Measurements from ENCODE around the gene CCDC138. TPM values are rescaled to one million over a fixed set of nuclear protein-coding genes. Genes with fewer than 3 reads are reported as not detected.

CCDC138 gene
- total and polyA plus RNA-seq, 2 of the 13 experiments (the other 11 are each of a cell fraction or from before 2014, with no cell fraction given), result 5.6 to 32.5 TPM

DNA sequence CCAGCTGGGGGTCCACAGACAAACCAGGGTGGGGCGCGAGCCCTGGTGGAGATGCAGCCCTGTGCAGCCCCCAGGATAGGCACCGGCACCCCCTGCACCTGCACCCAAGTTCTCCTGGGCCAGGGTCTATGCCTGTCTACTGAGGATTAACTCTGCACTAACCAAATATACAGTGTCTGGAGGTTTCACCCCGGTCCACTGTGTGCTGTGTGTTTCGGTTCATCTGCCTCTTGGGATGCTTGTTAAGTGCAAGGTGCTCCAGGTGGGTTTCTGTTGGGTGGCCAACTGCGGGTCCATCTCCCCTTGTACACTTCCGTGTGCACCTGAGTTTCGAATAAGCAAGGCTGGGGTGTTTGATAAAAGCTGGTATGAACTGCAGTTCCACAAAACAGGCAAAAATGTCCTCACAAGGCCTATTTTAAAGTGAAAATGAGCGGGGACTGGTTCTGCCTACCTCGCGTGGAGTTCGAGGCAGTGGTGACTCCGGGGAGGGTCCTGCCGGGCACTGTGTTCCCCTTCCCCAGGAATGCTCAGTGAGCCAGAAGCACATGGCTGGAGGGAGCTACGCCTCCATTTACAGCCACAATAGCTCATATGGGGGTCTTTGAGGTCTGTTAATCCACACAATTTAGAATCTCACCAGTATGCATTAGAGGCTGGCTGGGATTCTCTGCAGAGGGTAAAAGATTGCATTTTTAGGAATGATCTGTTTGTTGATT is 131.7 kb downstream of the CCDC138 start:
- no TSS peak for BruUV-seq (replicated peaks)
- Histone ChIP-seq H3K27ac (ENCODE audit: extremely low read length, insufficient read depth, low read length) (no peak overlapping the region), H4K20me1 (ENCODE audit: insufficient read depth, low read length) (no peaks in the 10 kb centered on the region), H2AFZ (ENCODE audit: low read length) (no peak overlapping the region), H3K36me3 (replicated peaks in 1 of 2; ENCODE audit: control insufficient read depth in 1 of 2, insufficient read depth in 2 of 2, low read length in 2 of 2) (no peaks in the 10 kb centered on the region), H3K4me1 (ENCODE audit: insufficient read depth, low read length) (peaks cover 25% of the 10 kb centered on the region), H3K27me3 (ENCODE audit: control insufficient read depth in 1 of 2, insufficient read depth in 2 of 2, low read length in 2 of 2) (peaks cover 5 to 51% of the 10 kb centered on the region in 2 experiments; a peak in 4 of 5 replicates), H3K9me3 (ENCODE audit: low read length) (no peaks in the 10 kb centered on the region), H3K79me2 (ENCODE audit: insufficient read depth, low read length) (no peaks in the 10 kb centered on the region), H3K9ac (ENCODE audit: insufficient read depth, low read depth, low read length) (no peak overlapping the region), H3K4me2 (ENCODE audit: low read depth, low read length) (no peak overlapping the region), H3K4me3 (replicated peaks in 1 of 3; ENCODE audit: insufficient read depth in 1 of 3, low read depth in 2 of 3, low read length in 3 of 3) (no peak overlapping the region)
- FAIRE-seq, result no peak
- 66% methylated on average over 15 of the region's 15 CpGs for WGBS (ENCODE audit: low lambda C conversion rate)
- ChIA-PET CTCF (ENCODE audit: low intra/inter-chr PET ratio, low total read pairs) (no interaction called here), POLR2A (no interaction called here)
- intact Hi-C loops (cut with micrococcal nuclease; ENCODE audit: unreplicated experiment), result no loop called here
- no peak for DNase-seq (ENCODE audit: low spot score)
- no peak for ATAC-seq
- in situ Hi-C loops (cut with HindIII; ENCODE audit: extremely low pct_ligation_motif_present, low pct_unique_long_range_greater_than_20kb), result no loop called here
- TF ChIP-seq, protein P1, sequence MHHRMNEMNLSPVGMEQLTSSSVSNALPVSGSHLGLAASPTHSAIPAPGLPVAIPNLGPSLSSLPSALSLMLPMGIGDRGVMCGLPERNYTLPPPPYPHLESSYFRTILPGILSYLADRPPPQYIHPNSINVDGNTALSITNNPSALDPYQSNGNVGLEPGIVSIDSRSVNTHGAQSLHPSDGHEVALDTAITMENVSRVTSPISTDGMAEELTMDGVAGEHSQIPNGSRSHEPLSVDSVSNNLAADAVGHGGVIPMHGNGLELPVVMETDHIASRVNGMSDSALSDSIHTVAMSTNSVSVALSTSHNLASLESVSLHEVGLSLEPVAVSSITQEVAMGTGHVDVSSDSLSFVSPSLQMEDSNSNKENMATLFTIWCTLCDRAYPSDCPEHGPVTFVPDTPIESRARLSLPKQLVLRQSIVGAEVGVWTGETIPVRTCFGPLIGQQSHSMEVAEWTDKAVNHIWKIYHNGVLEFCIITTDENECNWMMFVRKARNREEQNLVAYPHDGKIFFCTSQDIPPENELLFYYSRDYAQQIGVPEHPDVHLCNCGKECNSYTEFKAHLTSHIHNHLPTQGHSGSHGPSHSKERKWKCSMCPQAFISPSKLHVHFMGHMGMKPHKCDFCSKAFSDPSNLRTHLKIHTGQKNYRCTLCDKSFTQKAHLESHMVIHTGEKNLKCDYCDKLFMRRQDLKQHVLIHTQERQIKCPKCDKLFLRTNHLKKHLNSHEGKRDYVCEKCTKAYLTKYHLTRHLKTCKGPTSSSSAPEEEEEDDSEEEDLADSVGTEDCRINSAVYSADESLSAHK (CRISPR knock-in tag; IDR thresholded peaks at IDR 0.05; ENCODE audit: borderline replicate concordance), result no peak
- TF ChIP-seq FIP1L1 (IDR thresholded peaks at IDR 0.05; ENCODE audit: borderline replicate concordance, insufficient read depth, low read depth, low read length) (no peak), CCAR2 (optimal IDR thresholded peaks at IDR 0.05; ENCODE audit: low read depth, low read length) (no peak), TGIF2 (CRISPR knock-in tag; IDR thresholded peaks at IDR 0.05) (no peak), CBX1 (IDR thresholded peaks at IDR 0.05; ENCODE audit: low read depth) (no peak), ZNF660 (CRISPR knock-in tag; IDR thresholded peaks at IDR 0.05; ENCODE audit: borderline replicate concordance, low read depth) (no peak)
- TF ChIP-seq, protein P2, sequence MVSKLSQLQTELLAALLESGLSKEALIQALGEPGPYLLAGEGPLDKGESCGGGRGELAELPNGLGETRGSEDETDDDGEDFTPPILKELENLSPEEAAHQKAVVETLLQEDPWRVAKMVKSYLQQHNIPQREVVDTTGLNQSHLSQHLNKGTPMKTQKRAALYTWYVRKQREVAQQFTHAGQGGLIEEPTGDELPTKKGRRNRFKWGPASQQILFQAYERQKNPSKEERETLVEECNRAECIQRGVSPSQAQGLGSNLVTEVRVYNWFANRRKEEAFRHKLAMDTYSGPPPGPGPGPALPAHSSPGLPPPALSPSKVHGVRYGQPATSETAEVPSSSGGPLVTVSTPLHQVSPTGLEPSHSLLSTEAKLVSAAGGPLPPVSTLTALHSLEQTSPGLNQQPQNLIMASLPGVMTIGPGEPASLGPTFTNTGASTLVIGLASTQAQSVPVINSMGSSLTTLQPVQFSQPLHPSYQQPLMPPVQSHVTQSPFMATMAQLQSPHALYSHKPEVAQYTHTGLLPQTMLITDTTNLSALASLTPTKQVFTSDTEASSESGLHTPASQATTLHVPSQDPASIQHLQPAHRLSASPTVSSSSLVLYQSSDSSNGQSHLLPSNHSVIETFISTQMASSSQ (IDR thresholded peaks at IDR 0.05; ENCODE audit: low read depth), result no peak
- TF ChIP-seq, protein P2 (CRISPR knock-in tag; IDR thresholded peaks at IDR 0.05; ENCODE audit: borderline replicate concordance), result no peak
- TF ChIP-seq, protein P3, sequence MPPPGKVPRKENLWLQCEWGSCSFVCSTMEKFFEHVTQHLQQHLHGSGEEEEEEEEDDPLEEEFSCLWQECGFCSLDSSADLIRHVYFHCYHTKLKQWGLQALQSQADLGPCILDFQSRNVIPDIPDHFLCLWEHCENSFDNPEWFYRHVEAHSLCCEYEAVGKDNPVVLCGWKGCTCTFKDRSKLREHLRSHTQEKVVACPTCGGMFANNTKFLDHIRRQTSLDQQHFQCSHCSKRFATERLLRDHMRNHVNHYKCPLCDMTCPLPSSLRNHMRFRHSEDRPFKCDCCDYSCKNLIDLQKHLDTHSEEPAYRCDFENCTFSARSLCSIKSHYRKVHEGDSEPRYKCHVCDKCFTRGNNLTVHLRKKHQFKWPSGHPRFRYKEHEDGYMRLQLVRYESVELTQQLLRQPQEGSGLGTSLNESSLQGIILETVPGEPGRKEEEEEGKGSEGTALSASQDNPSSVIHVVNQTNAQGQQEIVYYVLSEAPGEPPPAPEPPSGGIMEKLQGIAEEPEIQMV (CRISPR knock-in tag; IDR thresholded peaks at IDR 0.05; ENCODE audit: low read depth), result no peak
- TF ChIP-seq, protein P4, sequence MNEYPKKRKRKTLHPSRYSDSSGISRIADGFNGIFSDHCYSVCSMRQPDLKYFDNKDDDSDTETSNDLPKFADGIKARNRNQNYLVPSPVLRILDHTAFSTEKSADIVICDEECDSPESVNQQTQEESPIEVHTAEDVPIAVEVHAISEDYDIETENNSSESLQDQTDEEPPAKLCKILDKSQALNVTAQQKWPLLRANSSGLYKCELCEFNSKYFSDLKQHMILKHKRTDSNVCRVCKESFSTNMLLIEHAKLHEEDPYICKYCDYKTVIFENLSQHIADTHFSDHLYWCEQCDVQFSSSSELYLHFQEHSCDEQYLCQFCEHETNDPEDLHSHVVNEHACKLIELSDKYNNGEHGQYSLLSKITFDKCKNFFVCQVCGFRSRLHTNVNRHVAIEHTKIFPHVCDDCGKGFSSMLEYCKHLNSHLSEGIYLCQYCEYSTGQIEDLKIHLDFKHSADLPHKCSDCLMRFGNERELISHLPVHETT (CRISPR knock-in tag; conservative IDR thresholded peaks at IDR 0.05), result no peak

All from HepG2 (cell line).